ENCODE results near the gene TTC38. TPM values are rescaled to one million over a fixed set of nuclear protein-coding genes. Genes with fewer than 3 reads are reported as not detected.
A peak's percentile ranks its signal among the peaks of the same experiment; 100 is the strongest.

TTC38 gene
- total RNA-seq, 1 donor from 2014 or later, result 8.4 TPM

DNA sequence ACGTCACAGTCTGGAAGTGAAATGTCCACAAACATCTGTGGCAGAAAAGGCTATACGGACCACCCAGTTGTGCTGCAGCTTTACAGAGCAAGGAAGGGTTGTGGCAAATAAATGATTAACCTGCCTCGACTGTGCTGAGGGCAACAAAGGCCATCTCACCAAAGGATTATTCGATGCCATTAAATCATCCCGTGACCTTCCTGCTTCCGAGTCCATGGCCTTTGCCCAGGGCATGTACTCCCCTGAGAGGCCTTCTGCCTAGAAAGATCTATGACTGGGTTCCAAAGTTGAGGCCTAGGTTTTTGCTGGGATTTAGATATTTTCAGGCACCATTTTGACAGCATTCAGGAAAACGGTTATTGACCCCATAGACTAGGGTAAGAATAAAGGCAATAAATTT lies 26.9 kb upstream of the TTC38 start:
- no peaks in the 10 kb centered on the region for H3K27me3 ChIP-seq (ENCODE audit: control insufficient read depth, insufficient read depth, low read length)
- H3K36me3 ChIP-seq (ENCODE audit: control insufficient read depth, insufficient read depth, low read length), result no peaks in the 10 kb centered on the region
- TF ChIP-seq, protein P1, sequence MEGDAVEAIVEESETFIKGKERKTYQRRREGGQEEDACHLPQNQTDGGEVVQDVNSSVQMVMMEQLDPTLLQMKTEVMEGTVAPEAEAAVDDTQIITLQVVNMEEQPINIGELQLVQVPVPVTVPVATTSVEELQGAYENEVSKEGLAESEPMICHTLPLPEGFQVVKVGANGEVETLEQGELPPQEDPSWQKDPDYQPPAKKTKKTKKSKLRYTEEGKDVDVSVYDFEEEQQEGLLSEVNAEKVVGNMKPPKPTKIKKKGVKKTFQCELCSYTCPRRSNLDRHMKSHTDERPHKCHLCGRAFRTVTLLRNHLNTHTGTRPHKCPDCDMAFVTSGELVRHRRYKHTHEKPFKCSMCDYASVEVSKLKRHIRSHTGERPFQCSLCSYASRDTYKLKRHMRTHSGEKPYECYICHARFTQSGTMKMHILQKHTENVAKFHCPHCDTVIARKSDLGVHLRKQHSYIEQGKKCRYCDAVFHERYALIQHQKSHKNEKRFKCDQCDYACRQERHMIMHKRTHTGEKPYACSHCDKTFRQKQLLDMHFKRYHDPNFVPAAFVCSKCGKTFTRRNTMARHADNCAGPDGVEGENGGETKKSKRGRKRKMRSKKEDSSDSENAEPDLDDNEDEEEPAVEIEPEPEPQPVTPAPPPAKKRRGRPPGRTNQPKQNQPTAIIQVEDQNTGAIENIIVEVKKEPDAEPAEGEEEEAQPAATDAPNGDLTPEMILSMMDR (IDR thresholded peaks at IDR 0.05; ENCODE audit: insufficient read depth, low read length, severe bottlenecking), result no peak
- FAIRE-seq (peak; percentile 18), DNase-seq (ENCODE audit: low read depth) (no peak)
- H3K4me3 ChIP-seq (ENCODE audit: low read depth, low read length), result no peak overlapping the region

- FAIRE-seq (no peak), DNase-seq (ENCODE audit: low read depth) (no peak)
- Histone ChIP-seq H3K36me3 (ENCODE audit: control insufficient read depth, insufficient read depth, low read length) (no peaks in the 10 kb centered on the region), H3K27me3 (ENCODE audit: control insufficient read depth, insufficient read depth, low read length) (no peaks in the 10 kb centered on the region), H3K4me3 (ENCODE audit: low read depth, low read length) (no peak overlapping the region)
- TF ChIP-seq, protein P1 (IDR thresholded peaks at IDR 0.05; ENCODE audit: insufficient read depth, low read length, severe bottlenecking), result no peak
Measured at GRCh38 chr22:46241396-46242007, 26.3 kb upstream of the TTC38 start.

DNA sequence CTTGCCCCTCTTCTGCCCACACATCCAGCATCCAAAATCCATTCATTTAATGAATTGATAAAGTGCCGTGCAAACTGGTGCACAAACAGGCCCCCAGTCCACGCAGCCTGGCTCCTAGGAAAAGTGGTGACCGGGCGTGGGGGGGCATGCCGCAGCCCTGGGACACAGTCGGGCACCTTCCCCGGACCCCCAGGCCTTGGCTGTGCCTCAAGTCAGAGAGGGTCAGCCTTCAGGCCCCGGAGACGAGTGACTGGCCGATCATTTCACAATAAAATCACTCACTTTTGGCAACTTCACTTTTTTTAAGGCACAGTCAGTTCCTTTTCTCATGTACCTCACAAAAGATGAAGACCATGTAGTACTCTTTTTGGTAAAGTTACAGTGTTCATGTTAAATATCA lies 25.7 kb upstream of the TTC38 start:
- FAIRE-seq, result no peak
- no peak for DNase-seq (ENCODE audit: low read depth)
- Histone ChIP-seq H3K27me3 (ENCODE audit: control insufficient read depth, insufficient read depth, low read length) (no peaks in the 10 kb centered on the region), H3K4me3 (ENCODE audit: low read depth, low read length) (no peak overlapping the region), H3K36me3 (ENCODE audit: control insufficient read depth, insufficient read depth, low read length) (no peaks in the 10 kb centered on the region)
- TF ChIP-seq, protein P1 (IDR thresholded peaks at IDR 0.05; ENCODE audit: insufficient read depth, low read length, severe bottlenecking), result no peak

GRCh38 chr22:46244771-46245170 lies 23.0 kb upstream of the TTC38 start:
- Histone ChIP-seq H3K4me3 (ENCODE audit: low read depth, low read length) (no peak overlapping the region), H3K36me3 (ENCODE audit: control insufficient read depth, insufficient read depth, low read length) (no peaks in the 10 kb centered on the region), H3K27me3 (ENCODE audit: control insufficient read depth, insufficient read depth, low read length) (no peaks in the 10 kb centered on the region)
- DNase-seq (ENCODE audit: low read depth), result no peak
- TF ChIP-seq, protein P1 (IDR thresholded peaks at IDR 0.05; ENCODE audit: insufficient read depth, low read length, severe bottlenecking), result no peak
- no peak for FAIRE-seq

DNA sequence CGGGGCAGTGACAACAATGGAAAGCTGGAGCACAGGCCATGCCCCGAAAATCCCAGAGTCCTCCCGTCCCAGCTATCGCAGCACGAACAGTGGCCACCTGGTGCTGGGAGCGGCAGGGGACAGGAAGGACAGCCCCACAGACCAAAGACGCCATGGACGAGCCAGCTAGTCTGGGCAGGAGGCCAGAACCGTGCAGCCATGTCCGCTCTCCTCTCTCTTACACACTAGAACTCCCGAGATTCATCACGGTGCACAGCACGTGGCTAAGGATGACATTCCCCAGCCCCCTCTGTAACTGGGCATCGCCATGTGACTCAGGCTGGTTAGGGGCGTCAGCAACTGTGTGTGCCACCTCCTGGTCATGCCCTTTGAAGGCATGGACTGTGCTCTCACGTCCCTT lies 22.3 kb upstream of the TTC38 start:
- DNase-seq (ENCODE audit: low read depth) (no peak), FAIRE-seq (no peak)
- H3K36me3 ChIP-seq (ENCODE audit: control insufficient read depth, insufficient read depth, low read length), result no peaks in the 10 kb centered on the region
- H3K27me3 ChIP-seq (ENCODE audit: control insufficient read depth, insufficient read depth, low read length), result no peaks in the 10 kb centered on the region
- TF ChIP-seq, protein P1 (IDR thresholded peaks at IDR 0.05; ENCODE audit: insufficient read depth, low read length, severe bottlenecking), result no peak
- no peak overlapping the region for H3K4me3 ChIP-seq (ENCODE audit: low read depth, low read length)

- FAIRE-seq, result no peak
- TF ChIP-seq, protein P1 (IDR thresholded peaks at IDR 0.05; ENCODE audit: insufficient read depth, low read length, severe bottlenecking), result no peak
- no peak overlapping the region for H3K4me3 ChIP-seq (ENCODE audit: low read depth, low read length)
- H3K27me3 ChIP-seq (ENCODE audit: control insufficient read depth, insufficient read depth, low read length), result no peaks in the 10 kb centered on the region
- DNase-seq (ENCODE audit: low read depth), result no peak
- H3K36me3 ChIP-seq (ENCODE audit: control insufficient read depth, insufficient read depth, low read length), result no peaks in the 10 kb centered on the region
Measured at GRCh38 chr22:46246178-46246577, 21.6 kb upstream of the TTC38 start.

All from bronchial epithelial cell (primary cell).